HEK293 (cell line): ENCODE measurements around the gene AKAP5.

Experiments used
- CTCF ChIA-PET: fragments of 350-600 bp; formaldehyde crosslinking; extraction: SDS; loops from one replicate; lab custom pipeline; 2021; ENCODE audit warnings: antibody characterized with exemption; lab: Yijun Ruan, JAX
- POLR2A ChIA-PET: fragments of 300-600 bp; formaldehyde crosslinking; extraction: SDS; loops from one replicate; lab custom pipeline; 2020; ENCODE audit warnings: antibody characterized with exemption, inconsistent platforms; lab: Yijun Ruan, JAX
- H3K27ac ChIP-seq: fragments of 200-500 bp; sonication (Bioruptor generic); 2 replicates; pipeline ENCODE4 v1.5.1; 2014; ENCODE audit warnings: low read depth, low read length, control low read depth, inconsistent platforms; ENCODE audit errors: extremely low read depth
- H3K36me3 ChIP-seq, 2 experiments: fragments of 200-500 bp in 1 of 2; sonication (Bioruptor generic) in 1 of 2; 1 replicate in 1 of 2; 2 replicates in 1 of 2; pipeline ENCODE4 v1.5.1; 2014 to 2017; ENCODE audit warnings: inconsistent platforms in 2 of 2, low read length in 2 of 2; ENCODE audit not compliant: control insufficient read depth in 2 of 2, insufficient read depth in 1 of 2
- H3K4me1 ChIP-seq: fragments of 200-500 bp; sonication (Bioruptor generic); 2 replicates; pipeline ENCODE4 v1.5.1; 2014; ENCODE audit warnings: mild to moderate bottlenecking, low read length, inconsistent platforms; ENCODE audit not compliant: control insufficient read depth, insufficient read depth
- H3K4me3 ChIP-seq: 2 replicates; pipeline ENCODE4 v1.5.1; 2011; ENCODE audit warnings: low read depth, mild to moderate bottlenecking, control low read depth, low read length, moderate library complexity
- H3K9me3 ChIP-seq: fragments of 200-500 bp; sonication (Bioruptor generic); 2 replicates; pipeline ENCODE4 v1.5.1; 2014; ENCODE audit warnings: low read depth, low read length, inconsistent platforms; ENCODE audit not compliant: control insufficient read depth, insufficient read depth
- EGR2 ChIP-seq: fragments of 450-650 bp; formaldehyde crosslinking; IDR thresholded peaks from 2 replicates; pipeline ENCODE4 v1.5.1; 2016; ENCODE audit warnings: low read depth, missing biosample characterization, missing genetic modification characterization
- GLI4 ChIP-seq: fragments of 450-650 bp; formaldehyde crosslinking; IDR thresholded peaks from 2 replicates; pipeline ENCODE4 v1.5.1; 2016; ENCODE audit warnings: missing biosample characterization, missing genetic modification characterization
- GLIS1 ChIP-seq: fragments of 450-650 bp; formaldehyde crosslinking; IDR thresholded peaks from 2 replicates; pipeline ENCODE4 v1.5.1; 2016; ENCODE audit warnings: missing biosample characterization, missing genetic modification characterization
- HIC1 ChIP-seq: fragments of 450-650 bp; formaldehyde crosslinking; IDR thresholded peaks from 2 replicates; pipeline ENCODE4 v1.5.1; 2016; ENCODE audit warnings: missing biosample characterization, missing genetic modification characterization
- HOXC10 ChIP-seq: sonication (generic); formaldehyde crosslinking; IDR thresholded peaks from 2 replicates; pipeline ENCODE4 v1.8.1; 2023; ENCODE audit warnings: mild to moderate bottlenecking, missing genetic modification reagents
- IKZF3 ChIP-seq: fragments of 450-650 bp; IDR thresholded peaks from 2 replicates; pipeline ENCODE4 v1.5.0; 2018; ENCODE audit warnings: missing biosample characterization, mild to moderate bottlenecking, missing genetic modification characterization, moderate library complexity
- KLF10 ChIP-seq: fragments of 450-650 bp; IDR thresholded peaks from 2 replicates; pipeline ENCODE4 v1.5.1; 2018; ENCODE audit warnings: missing biosample characterization, mild to moderate bottlenecking, missing genetic modification characterization
- MZF1 ChIP-seq: fragments of 450-650 bp; formaldehyde crosslinking; IDR thresholded peaks from 2 replicates; pipeline ENCODE4 v1.5.1; 2017; ENCODE audit warnings: missing biosample characterization, missing genetic modification characterization, borderline replicate concordance
- SETDB1 ChIP-seq: IDR thresholded peaks from one replicate; pipeline ENCODE4 v1.6.1; 2017; ENCODE audit warnings: mild to moderate bottlenecking, low read length, moderate library complexity, mixed read lengths; ENCODE audit not compliant: insufficient read length
- SP2 ChIP-seq: fragments of 450-650 bp; formaldehyde crosslinking; IDR thresholded peaks from 2 replicates; pipeline ENCODE4 v1.5.1; 2016; ENCODE audit warnings: missing biosample characterization, missing genetic modification characterization
- SP3 ChIP-seq: fragments of 450-650 bp; formaldehyde crosslinking; IDR thresholded peaks from 2 replicates; pipeline ENCODE4 v1.5.1; 2016; ENCODE audit warnings: missing biosample characterization, missing genetic modification characterization
- YY1 ChIP-seq: fragments of 450-650 bp; formaldehyde crosslinking; IDR thresholded peaks from 2 replicates; pipeline ENCODE4 v1.5.1; 2018; ENCODE audit warnings: missing biosample characterization, missing genetic modification characterization
- ZBTB20 ChIP-seq: fragments of 450-650 bp; formaldehyde crosslinking; IDR thresholded peaks from 2 replicates; pipeline ENCODE4 v1.5.1; 2016; ENCODE audit warnings: missing biosample characterization, missing genetic modification characterization
- ZBTB48 ChIP-seq: fragments of 450-650 bp; formaldehyde crosslinking; IDR thresholded peaks from 2 replicates; pipeline ENCODE4 v1.5.1; 2016; ENCODE audit warnings: missing biosample characterization, missing genetic modification characterization
- ZBTB7A ChIP-seq: fragments of 450-650 bp; formaldehyde crosslinking; IDR thresholded peaks from 2 replicates; pipeline ENCODE4 v1.5.1; 2016; ENCODE audit warnings: low read depth, missing biosample characterization, missing genetic modification characterization
- ZBTB8A ChIP-seq: fragments of 450-650 bp; formaldehyde crosslinking; IDR thresholded peaks from 2 replicates; pipeline ENCODE4 v1.5.1; 2016; ENCODE audit warnings: missing biosample characterization, missing genetic modification characterization
- ZNF112 ChIP-seq: fragments of 450-650 bp; formaldehyde crosslinking; IDR thresholded peaks from 2 replicates; pipeline ENCODE4 v1.5.0; 2017; ENCODE audit warnings: missing biosample characterization, missing genetic modification characterization
- ZNF114 ChIP-seq: fragments of 450-650 bp; formaldehyde crosslinking; IDR thresholded peaks from 2 replicates; pipeline ENCODE4 v1.5.0; 2017; ENCODE audit warnings: missing biosample characterization, missing genetic modification characterization
- ZNF133 ChIP-seq: fragments of 450-650 bp; formaldehyde crosslinking; IDR thresholded peaks from 2 replicates; pipeline ENCODE4 v1.5.1; 2016; ENCODE audit warnings: missing biosample characterization, missing genetic modification characterization
- ZNF248 ChIP-seq: fragments of 450-650 bp; formaldehyde crosslinking; IDR thresholded peaks from 2 replicates; pipeline ENCODE4 v1.5.1; 2017; ENCODE audit warnings: missing biosample characterization, missing genetic modification characterization
- ZNF302 ChIP-seq: fragments of 450-650 bp; formaldehyde crosslinking; IDR thresholded peaks from 2 replicates; pipeline ENCODE4 v1.5.1; 2016; ENCODE audit warnings: missing biosample characterization, missing genetic modification characterization, low read depth
- ZNF350 ChIP-seq: fragments of 450-650 bp; formaldehyde crosslinking; IDR thresholded peaks from 2 replicates; pipeline ENCODE4 v1.5.0; 2017; ENCODE audit warnings: missing biosample characterization, mild to moderate bottlenecking, missing genetic modification characterization
- ZNF394 ChIP-seq: fragments of 450-650 bp; formaldehyde crosslinking; IDR thresholded peaks from 2 replicates; pipeline ENCODE4 v1.5.1; 2016; ENCODE audit warnings: missing biosample characterization, missing genetic modification characterization, mild to moderate bottlenecking, moderate library complexity, borderline replicate concordance
- ZNF514 ChIP-seq: fragments of 450-650 bp; formaldehyde crosslinking; IDR thresholded peaks from 2 replicates; pipeline ENCODE4 v1.5.1; 2016; ENCODE audit warnings: missing biosample characterization, missing genetic modification characterization
- ZNF623 ChIP-seq: fragments of 450-650 bp; formaldehyde crosslinking; IDR thresholded peaks from 2 replicates; pipeline ENCODE4 v1.5.1; 2016; ENCODE audit warnings: missing biosample characterization, missing genetic modification characterization
- ZNF624 ChIP-seq: fragments of 450-650 bp; formaldehyde crosslinking; IDR thresholded peaks from 2 replicates; pipeline ENCODE4 v1.5.1; 2017; ENCODE audit warnings: missing biosample characterization, missing genetic modification characterization
- ZNF658 ChIP-seq: fragments of 450-650 bp; formaldehyde crosslinking; IDR thresholded peaks from 2 replicates; pipeline ENCODE4; 2016; ENCODE audit warnings: missing biosample characterization, missing genetic modification characterization
- ZNF660 ChIP-seq: fragments of 450-650 bp; IDR thresholded peaks from 2 replicates; pipeline ENCODE4 v1.5.1; 2018; ENCODE audit warnings: missing biosample characterization, mild to moderate bottlenecking, missing genetic modification characterization
- ZNF677 ChIP-seq: fragments of 450-650 bp; IDR thresholded peaks from 2 replicates; pipeline ENCODE4 v1.5.0; 2018; ENCODE audit warnings: missing biosample characterization, mild to moderate bottlenecking, missing genetic modification characterization, moderate library complexity
- ZNF707 ChIP-seq: fragments of 450-650 bp; formaldehyde crosslinking; IDR thresholded peaks from 2 replicates; pipeline ENCODE4 v1.5.1; 2016; ENCODE audit warnings: missing biosample characterization, missing genetic modification characterization
- ZNF768 ChIP-seq: fragments of 450-650 bp; formaldehyde crosslinking; IDR thresholded peaks from 2 replicates; pipeline ENCODE4 v1.5.1; 2018; ENCODE audit warnings: missing biosample characterization, mild to moderate bottlenecking, missing genetic modification characterization
- ZNF777 ChIP-seq: fragments of 450-650 bp; formaldehyde crosslinking; IDR thresholded peaks from 2 replicates; pipeline ENCODE4 v1.5.1; 2017; ENCODE audit warnings: missing biosample characterization, missing genetic modification characterization, borderline replicate concordance
- ZNF837 ChIP-seq: fragments of 450-650 bp; formaldehyde crosslinking; IDR thresholded peaks from 2 replicates; pipeline ENCODE4 v1.5.1; 2016; ENCODE audit warnings: missing biosample characterization, missing genetic modification characterization
- ZSCAN30 ChIP-seq: fragments of 450-650 bp; IDR thresholded peaks from 2 replicates; pipeline ENCODE4 v1.5.1; 2018; ENCODE audit warnings: missing biosample characterization, mild to moderate bottlenecking, missing genetic modification characterization, moderate library complexity
- TF ChIP-seq, protein P1 (sequence below): fragments of 450-650 bp; formaldehyde crosslinking; IDR thresholded peaks from 2 replicates; pipeline ENCODE4 v1.5.1; 2016; ENCODE audit warnings: missing biosample characterization, missing genetic modification characterization, borderline replicate concordance

AKAP5 gene

GRCh38 chr14:64501411-64502171, 36.3 kb downstream of the AKAP5 start:
- no peaks in the 10 kb centered on the region for H3K9me3 ChIP-seq
- CTCF ChIA-PET, result interaction anchor here (0.6 to 1.3 kb wide), 4 partner anchors 9 to 135 kb away, joined by 3 to 4 read pairs (median 3); no protein-coding TSS in a partner anchor
- TF ChIP-seq IKZF3 (tag by site-specific recombination), result peak; percentile 67
- no peak for TF ChIP-seq ZNF514 (tag by site-specific recombination)
- no peak for TF ChIP-seq ZNF133 (tag by site-specific recombination)
- TF ChIP-seq ZNF837 (tag by site-specific recombination), result no peak
- no peak for TF ChIP-seq HOXC10 (CRISPR knock-in tag)
- TF ChIP-seq ZNF350 (tag by site-specific recombination), result no peak
- TF ChIP-seq SP2, result peak; percentile 57
- TF ChIP-seq ZNF248 (tag by site-specific recombination), result no peak
- TF ChIP-seq ZBTB8A (tag by site-specific recombination), result peak; percentile 27; the same call in 1 of the 2 replicates
- no peak for TF ChIP-seq YY1 (tag by site-specific recombination)
- TF ChIP-seq ZBTB7A (tag by site-specific recombination), result no peak
- no peak for TF ChIP-seq ZNF660 (tag by site-specific recombination)
- TF ChIP-seq SETDB1, result no peak
- no peak for TF ChIP-seq ZNF707 (tag by site-specific recombination)
- TF ChIP-seq ZNF624 (tag by site-specific recombination), result no peak
- no peak for TF ChIP-seq ZNF112 (tag by site-specific recombination)
- TF ChIP-seq ZBTB48 (tag by site-specific recombination), result no peak
- TF ChIP-seq HIC1 (tag by site-specific recombination), result peak; percentile 23; the same call in 1 of the 2 replicates
- TF ChIP-seq EGR2 (tag by site-specific recombination), result no peak
- no peak for TF ChIP-seq ZNF394 (tag by site-specific recombination)
- TF ChIP-seq, protein P1, sequence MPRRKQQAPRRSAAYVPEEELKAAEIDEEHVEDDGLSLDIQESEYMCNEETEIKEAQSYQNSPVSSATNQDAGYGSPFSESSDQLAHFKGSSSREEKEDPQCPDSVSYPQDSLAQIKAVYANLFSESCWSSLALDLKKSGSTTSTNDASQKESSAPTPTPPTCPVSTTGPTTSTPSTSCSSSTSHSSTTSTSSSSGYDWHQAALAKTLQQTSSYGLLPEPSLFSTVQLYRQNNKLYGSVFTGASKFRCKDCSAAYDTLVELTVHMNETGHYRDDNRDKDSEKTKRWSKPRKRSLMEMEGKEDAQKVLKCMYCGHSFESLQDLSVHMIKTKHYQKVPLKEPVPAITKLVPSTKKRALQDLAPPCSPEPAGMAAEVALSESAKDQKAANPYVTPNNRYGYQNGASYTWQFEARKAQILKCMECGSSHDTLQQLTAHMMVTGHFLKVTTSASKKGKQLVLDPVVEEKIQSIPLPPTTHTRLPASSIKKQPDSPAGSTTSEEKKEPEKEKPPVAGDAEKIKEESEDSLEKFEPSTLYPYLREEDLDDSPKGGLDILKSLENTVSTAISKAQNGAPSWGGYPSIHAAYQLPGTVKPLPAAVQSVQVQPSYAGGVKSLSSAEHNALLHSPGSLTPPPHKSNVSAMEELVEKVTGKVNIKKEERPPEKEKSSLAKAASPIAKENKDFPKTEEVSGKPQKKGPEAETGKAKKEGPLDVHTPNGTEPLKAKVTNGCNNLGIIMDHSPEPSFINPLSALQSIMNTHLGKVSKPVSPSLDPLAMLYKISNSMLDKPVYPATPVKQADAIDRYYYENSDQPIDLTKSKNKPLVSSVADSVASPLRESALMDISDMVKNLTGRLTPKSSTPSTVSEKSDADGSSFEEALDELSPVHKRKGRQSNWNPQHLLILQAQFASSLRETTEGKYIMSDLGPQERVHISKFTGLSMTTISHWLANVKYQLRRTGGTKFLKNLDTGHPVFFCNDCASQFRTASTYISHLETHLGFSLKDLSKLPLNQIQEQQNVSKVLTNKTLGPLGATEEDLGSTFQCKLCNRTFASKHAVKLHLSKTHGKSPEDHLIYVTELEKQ (tag by site-specific recombination), result no peak
- TF ChIP-seq ZNF777, result no peak
- no peak for TF ChIP-seq GLI4 (tag by site-specific recombination)
- TF ChIP-seq GLIS1 (tag by site-specific recombination), result no peak
- peak; percentile 27; the same call in 1 of the 2 replicates for TF ChIP-seq ZBTB20 (tag by site-specific recombination)
- TF ChIP-seq ZNF658 (tag by site-specific recombination), result no peak
- no peak for TF ChIP-seq ZNF114 (tag by site-specific recombination)
- peak; percentile 19; the same call in 1 of the 2 replicates for TF ChIP-seq SP3 (tag by site-specific recombination)
- TF ChIP-seq ZNF302 (tag by site-specific recombination), result no peak
- TF ChIP-seq ZNF623 (tag by site-specific recombination), result no peak
- TF ChIP-seq ZNF677 (tag by site-specific recombination), result no peak
- no peak for TF ChIP-seq KLF10 (tag by site-specific recombination)
- no peak for TF ChIP-seq ZNF768 (tag by site-specific recombination)
- TF ChIP-seq ZSCAN30 (tag by site-specific recombination), result 0 out of 2 replicates have a peak, but pooled peaks have one; percentile 16
- TF ChIP-seq MZF1, result no peak

More at GRCh38 chr14:64501411-64502171, 36.3 kb downstream of the AKAP5 start:
- peak overlapping the region; percentile 99 for H3K27ac ChIP-seq
- peak overlapping the region; percentile 8 for H3K4me3 ChIP-seq
- POLR2A ChIA-PET, result interaction anchor here (1.2 to 5.2 kb wide), 6 partner anchors 9 to 163 kb away, joined by 3 to 54 read pairs (median 4); partner anchors contain the start of genes HSPA2 and MTHFD1
- H3K4me1 ChIP-seq, result peaks cover 20% of the 10 kb centered on the region
- peaks cover 7 to 11% of the 10 kb centered on the region in 2 experiments; a peak in 2 of 3 replicates for H3K36me3 ChIP-seq
